Activated T-helper 1 cell treated with anti-CD3 and anti-CD28 coated beads, Interleukin-2, amount 50 U/mL, for 16 hours (primary cell): Measurements from ENCODE around the gene OBSCN.

Experiments
- DNase-seq, 2 donors: peaks; one replicate each; pipeline ENCODE4 v3.0.0-alpha.2; 2020; ENCODE audit warnings: low read depth in 1 of 2, low spot score in 1 of 2

Gene OBSCN

GRCh38 chr1:228394571-228395394 lies 186.9 kb downstream of the OBSCN start:
- DNase-seq = no peak

DNA sequence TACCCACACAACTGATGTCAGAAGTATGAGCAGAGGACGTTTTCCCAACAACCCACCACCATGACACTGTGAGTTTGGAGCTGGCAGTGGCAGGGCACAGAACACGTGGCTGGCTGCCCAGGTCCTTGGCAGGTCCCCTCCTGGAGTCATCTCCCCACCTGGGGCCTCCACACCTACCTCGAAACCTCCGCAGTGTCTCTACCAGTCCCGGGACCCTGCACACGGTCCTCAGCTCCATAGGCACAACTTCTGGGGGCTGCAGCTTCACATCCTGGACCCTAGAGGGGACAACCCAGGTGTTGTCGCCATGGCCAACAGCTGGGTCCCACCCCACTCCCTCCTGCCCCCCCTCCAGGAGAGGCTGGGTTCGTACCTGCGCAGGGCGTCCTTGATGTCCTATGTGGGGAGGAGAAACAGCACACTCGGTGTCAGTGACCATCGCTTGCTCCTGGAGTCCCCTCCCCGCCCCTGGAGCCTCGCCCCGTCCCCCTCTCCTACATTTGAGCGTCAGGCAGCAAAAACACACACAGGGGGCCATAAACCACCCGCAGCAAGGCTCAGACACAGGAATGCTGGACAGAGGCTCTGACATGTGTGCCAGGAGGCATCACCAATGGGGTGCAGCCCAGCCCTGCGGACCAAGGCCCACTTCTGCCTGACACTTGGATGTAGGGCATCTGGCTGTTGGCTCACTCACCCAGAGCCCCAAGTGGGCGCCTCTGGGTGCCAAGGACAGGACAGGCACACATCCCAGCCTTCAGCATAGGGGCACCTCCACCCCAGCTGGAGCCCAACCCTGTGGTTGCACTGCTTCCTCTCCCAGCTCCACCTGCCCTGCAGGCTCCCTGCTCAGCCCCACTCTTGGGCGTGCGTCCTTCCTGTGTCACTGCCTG lies 189.2 kb downstream of the OBSCN start:
- no peak for DNase-seq

DNA sequence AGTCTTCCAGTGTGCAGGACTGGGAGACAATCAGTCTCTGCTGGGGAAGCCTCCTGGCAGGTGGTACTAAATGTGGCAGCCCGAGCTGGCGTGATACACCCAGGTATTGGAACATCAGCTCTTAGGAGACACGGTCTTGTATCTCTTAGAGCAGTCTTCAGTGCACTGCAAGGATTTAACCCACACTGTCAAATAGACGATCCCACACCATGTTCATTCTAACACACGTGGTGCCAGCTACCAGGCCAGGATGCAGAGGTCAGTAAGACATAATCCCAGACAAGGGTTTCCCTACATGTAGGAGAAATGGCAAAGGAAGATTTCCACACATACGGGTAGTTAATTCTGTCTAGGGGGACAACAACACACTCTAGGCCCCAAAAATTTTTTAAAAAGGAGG lies 190.1 kb downstream of the OBSCN start:
- DNase-seq = no peak

GRCh38 chr1:228398741-228399461 lies 191.1 kb downstream of the OBSCN start:
- DNase-seq = no peak

- DNase-seq = no peak
These were observed 191.8 kb downstream of the OBSCN start for GRCh38 chr1:228399531-228400236.

- DNase-seq = no peak
These were observed 192.4 kb downstream of the OBSCN start for GRCh38 chr1:228400237-228400651.

DNA sequence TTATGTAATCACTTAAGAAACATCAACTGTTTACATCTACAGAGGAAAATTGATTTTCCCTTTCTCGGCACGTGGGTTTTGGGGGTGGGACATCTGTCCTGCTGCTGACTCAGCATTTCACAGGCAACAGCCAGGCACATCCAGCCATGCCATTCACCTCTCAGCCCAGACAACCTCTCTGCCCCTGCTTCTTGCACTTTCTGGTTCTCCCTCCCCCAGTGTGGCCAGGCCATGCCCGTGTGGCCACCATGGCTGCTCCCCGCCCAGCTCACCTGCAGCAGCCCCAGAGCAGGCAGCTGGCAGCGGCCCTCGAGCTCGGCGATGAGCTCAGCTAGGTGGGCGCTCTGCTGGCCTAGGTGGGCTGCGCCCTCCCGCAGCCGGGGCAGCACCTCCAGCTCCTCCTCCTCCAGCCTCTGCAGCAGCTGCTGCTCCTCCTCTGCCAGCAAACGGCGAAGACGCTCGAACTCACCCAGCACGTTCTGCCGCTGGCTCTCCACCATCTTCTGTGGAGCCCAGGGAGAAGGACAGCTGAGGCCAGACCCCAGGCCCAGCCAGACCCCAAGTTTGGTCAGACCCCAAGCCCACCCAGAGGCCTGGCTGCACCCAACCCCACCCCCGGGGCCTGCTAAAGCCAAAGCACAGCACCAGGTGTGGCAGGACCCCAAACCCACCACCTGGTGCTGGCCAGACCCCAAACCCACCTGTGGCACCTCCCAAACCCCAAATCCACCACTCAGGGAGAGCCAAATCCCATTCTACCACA lies 193.0 kb downstream of the OBSCN start:
- DNase-seq = no peak

GRCh38 chr1:228401782-228402640 lies 194.2 kb downstream of the OBSCN start:
- DNase-seq = no peak

DNA sequence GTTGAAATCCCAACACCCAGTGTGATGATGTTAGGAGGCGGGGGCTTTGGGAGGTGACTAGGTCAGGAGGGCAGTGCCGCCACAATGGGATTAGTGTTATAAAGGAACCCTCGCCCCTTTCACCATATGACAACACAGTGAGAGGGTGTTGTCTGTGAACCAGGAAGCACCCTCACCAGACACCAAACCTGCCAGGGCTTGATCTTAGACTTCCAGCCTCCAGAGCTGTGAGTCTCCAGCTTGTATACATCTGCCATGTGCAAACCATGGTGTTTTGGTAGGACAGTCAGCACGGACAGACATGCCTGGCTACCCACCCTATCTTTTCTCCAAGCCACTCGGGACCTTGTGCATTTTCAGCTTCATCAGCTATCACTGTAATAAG lies 194.8 kb downstream of the OBSCN start:
- DNase-seq = no peak

DNA sequence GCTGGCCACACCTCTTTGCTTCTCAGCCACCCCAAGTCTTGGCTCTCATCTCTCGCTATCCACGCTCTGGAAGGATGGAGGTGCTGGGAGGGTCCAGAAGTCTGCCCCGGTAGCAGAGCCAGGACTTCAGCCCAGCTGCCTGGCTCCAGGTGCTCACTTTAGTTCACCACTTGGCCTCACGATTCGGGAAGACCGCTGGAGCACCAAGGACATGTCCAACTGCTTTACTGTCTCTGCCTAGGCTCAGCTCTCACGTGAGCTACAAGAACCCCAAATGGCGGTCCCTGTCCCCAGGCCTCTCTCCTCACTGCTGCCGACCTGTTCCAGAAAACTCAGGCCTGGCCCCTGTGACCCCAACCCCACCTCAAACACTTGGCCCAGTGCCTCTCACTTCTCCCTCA lies 195.4 kb downstream of the OBSCN start:
- DNase-seq = no peak

GRCh38 chr1:228404107-228404720 lies 196.4 kb downstream of the OBSCN start:
- no peak for DNase-seq

- DNase-seq = no peak
These were observed 197.5 kb downstream of the OBSCN start for GRCh38 chr1:228405200-228405978.

- DNase-seq = no peak
These were observed 198.1 kb downstream of the OBSCN start for GRCh38 chr1:228405979-228406228.

GRCh38 chr1:228407106-228408040 lies 199.5 kb downstream of the OBSCN start:
- no peak for DNase-seq

GRCh38 chr1:228408041-228408868 lies 200.4 kb downstream of the OBSCN start:
- no peak for DNase-seq
